ENCODE measurements around the gene CIC.
"Not testable (repeated sequence)": the region's sequence is repeated elsewhere in the genome, so short reads cannot be mapped to it uniquely, and the experiment has no call there.

CIC gene

DNA sequence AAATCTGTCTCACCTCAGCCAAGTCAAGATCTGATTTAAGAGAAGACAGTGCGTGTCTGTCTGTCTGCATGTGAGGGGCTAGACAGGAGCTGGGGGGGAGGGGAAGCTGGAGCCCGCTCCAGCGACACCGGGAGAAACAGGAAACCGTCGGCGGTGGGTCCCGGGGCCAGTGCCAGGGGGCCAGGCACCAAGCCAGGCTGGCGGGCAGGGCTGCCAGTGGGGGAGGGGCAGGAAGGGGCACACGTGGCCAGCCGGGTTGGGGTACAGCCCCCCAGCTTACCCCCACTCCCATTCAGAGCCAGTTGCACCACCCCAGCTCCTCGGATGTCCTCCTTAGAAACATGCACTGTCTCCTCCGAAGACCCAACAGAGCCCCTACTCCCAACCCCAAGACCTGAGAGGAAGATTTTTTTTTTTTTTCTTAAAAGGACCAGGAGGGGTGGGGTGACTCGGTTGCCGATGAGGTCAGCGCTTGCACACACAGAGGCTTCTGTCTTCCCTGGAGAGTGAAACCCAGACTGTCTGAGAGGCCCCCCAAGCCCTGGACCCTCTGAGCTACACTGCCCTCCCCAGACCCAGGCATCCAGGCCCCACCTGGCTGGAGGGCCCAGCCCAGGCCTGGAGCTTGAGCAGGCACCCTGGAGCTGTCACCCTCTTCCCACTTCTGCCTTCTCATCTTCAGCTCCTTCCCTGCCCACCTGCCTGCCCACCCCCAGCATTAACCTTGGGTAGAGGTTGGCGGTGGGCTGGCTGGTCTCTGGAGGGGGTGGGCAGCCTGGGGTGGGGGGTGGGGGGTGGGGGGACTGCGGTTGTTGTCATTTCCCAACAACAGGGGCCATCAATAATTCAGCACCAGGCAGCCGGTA, 18.2 kb upstream of the CIC start:
- H3K9me3 ChIP-seq (ENCODE audit: control insufficient read depth in 2 of 2, low read length in 2 of 2): no peaks in the 10 kb centered on the region
- H3K27me3 ChIP-seq (ENCODE audit: control insufficient read depth in 1 of 2, insufficient read depth in 2 of 2, low read length in 2 of 2): no peaks in the 10 kb centered on the region
- H3K4me1 ChIP-seq (ENCODE audit: control insufficient read depth, insufficient read depth, low read length): peaks cover 54% of the 10 kb centered on the region
- peak overlapping the region; percentile 29 to 42 for H3K9ac ChIP-seq (ENCODE audit: low read length in 2 of 2)
- H3K4me3 ChIP-seq (ENCODE audit: low read length in 2 of 2): peak overlapping the region; percentile 0 to 59
- peak overlapping the region; percentile 89 for H3K27ac ChIP-seq (ENCODE audit: low read length)
- H3K36me3 ChIP-seq (ENCODE audit: control insufficient read depth in 2 of 2, insufficient read depth in 2 of 2, low read length in 2 of 2): peaks cover 4 to 9% of the 10 kb centered on the region in 2 donors

DNA sequence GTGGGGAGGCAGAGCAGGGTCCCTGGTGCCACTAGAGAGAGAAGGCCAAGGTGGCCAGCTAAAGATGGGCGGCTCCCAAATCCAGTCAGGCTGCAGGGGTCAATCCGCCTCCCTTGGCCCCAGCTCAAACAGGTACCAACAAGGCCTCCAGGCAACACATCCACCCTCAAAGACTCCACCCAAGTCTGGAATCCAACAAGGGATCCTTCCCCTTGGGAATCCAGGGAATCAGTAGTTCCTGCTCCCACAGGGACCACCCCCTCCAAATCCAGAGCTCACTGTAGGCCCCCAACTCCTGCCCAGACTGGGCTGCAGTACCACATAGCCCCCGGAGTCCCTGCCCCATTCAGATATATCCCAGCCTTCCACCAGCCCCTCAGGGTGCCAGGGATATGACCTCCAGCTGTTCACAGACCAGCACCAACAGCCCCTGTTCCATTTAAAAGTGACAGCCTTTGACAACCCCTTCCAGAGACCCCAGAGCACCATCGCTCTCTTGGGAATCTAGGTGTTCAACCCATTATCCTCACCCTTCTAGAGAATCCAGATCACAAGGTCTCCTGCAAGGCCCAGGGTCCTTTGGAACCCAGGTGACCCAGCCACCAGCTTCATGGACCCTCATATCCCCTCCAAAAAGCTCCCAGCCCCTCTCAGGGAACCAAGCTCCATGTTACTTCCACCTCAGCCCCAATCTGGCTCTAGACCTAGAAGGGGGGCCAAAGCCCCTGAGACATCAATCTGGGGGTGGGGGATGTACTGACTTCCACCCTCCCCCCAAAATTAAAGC, 17.3 kb upstream of the CIC start:
- no peaks in the 10 kb centered on the region for H3K9me3 ChIP-seq (ENCODE audit: control insufficient read depth in 2 of 2, low read length in 2 of 2)
- H3K4me1 ChIP-seq (ENCODE audit: control insufficient read depth, insufficient read depth, low read length): peaks cover 53% of the 10 kb centered on the region
- peak overlapping the region in 1 of 2 donors; percentile 25 for H3K9ac ChIP-seq (ENCODE audit: low read length in 2 of 2)
- H3K36me3 ChIP-seq (ENCODE audit: control insufficient read depth in 2 of 2, insufficient read depth in 2 of 2, low read length in 2 of 2): peaks cover 4 to 9% of the 10 kb centered on the region in 2 donors
- H3K4me3 ChIP-seq (ENCODE audit: low read length in 2 of 2): peak overlapping the region; percentile 21 to 59
- no peaks in the 10 kb centered on the region for H3K27me3 ChIP-seq (ENCODE audit: control insufficient read depth in 1 of 2, insufficient read depth in 2 of 2, low read length in 2 of 2)
- H3K27ac ChIP-seq (ENCODE audit: low read length): peak overlapping the region; percentile 89

DNA sequence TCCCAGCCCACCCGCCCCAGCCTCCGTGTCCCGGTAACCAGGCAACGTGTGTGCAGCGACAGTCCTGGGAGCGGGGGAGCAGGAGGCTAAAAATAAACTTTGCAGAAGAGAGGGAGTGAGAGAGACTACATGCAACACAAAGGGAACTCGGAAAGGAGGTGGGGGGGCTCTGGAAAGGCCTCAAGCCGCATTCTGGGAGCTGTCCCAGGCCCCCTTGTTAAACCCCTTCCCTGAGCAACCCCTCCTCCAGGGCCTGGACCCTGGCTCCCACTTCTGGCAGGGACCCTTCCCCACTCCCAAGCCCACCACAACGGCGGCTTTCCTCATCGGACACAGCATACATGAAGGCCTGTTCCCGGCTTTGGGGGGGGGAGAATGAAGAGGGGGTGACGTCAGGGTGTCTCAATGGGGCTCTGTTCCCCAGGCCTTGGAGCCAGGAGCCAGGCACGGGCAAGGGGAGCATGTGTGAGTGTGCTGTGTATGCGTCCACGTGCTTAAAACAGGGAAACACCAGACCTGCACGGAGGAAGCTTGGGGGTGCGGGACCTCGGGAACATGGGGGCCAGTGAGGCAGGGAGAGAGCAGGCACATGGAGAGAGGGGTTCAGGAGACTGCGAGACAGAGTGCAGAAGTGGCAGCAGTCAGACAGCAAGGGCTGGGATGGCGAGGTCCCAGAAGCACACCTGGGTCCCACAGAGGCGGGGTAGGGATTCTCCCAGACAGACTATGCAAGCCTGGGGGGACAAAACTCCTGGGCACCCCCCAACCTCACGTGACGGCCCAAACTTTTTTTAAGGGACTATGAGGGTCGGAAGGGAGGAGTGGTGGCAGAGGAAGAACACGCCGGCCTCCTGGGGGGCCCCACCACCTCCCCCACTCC, 16.4 kb upstream of the CIC start:
- Histone ChIP-seq H3K36me3 (ENCODE audit: control insufficient read depth in 2 of 2, insufficient read depth in 2 of 2, low read length in 2 of 2) (peaks cover 4 to 9% of the 10 kb centered on the region in 2 donors), H3K4me3 (ENCODE audit: low read length in 2 of 2) (peak overlapping the region; percentile 81 to 88), H3K27me3 (ENCODE audit: control insufficient read depth in 1 of 2, insufficient read depth in 2 of 2, low read length in 2 of 2) (no peaks in the 10 kb centered on the region), H3K9ac (ENCODE audit: low read length in 2 of 2) (peak overlapping the region; percentile 69 to 81), H3K9me3 (ENCODE audit: control insufficient read depth in 2 of 2, low read length in 2 of 2) (no peaks in the 10 kb centered on the region), H3K27ac (ENCODE audit: low read length) (peak overlapping the region; percentile 89), H3K4me1 (ENCODE audit: control insufficient read depth, insufficient read depth, low read length) (peaks cover 51% of the 10 kb centered on the region)

DNA sequence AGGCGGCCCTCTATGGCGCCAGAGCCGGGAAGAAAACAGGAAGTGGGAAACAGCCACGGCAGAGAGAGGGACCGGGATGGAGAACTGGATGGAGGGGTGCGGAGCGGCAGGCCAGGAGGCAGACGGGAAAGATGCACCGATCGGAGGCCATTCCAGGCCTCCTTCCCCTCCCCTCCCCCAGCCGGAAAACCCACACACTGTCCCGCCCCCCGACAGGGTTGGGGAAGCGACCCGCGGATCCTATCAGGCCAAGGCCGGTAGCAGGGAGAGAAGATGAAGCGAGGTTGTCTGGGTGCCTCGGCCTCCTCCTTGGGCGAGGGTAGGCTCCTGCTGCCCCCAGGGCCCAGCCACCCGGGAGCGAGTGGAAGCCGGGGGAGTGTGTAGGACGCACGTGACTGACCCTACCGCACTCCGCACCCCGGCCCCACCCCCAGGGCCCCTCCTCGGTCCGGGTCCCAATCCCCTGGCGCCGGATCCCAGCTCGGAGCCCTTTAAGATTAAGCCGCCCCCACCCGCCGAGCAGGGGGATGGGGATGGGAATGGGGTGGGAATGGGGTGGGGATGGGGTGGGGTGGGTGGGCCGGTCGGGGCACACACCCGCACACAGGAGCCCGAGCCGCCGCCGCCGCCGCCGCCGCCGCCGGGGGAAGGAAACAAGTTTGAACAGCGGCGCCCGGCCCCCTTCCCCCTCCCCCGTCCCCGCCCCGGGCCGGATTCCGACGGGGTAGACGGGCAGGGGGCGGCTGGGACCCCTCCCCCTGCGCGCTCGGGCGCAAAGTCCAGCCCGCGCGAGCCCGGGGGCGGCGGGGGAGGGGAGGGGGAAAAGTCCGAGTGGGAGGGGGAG, 15.6 kb upstream of the CIC start:
- H3K27me3 ChIP-seq (ENCODE audit: control insufficient read depth in 1 of 2, insufficient read depth in 2 of 2, low read length in 2 of 2): no peaks in the 10 kb centered on the region
- H3K4me1 ChIP-seq (ENCODE audit: control insufficient read depth, insufficient read depth, low read length): peaks cover 51% of the 10 kb centered on the region
- peak overlapping the region; percentile 90 to 91 for H3K4me3 ChIP-seq (ENCODE audit: low read length in 2 of 2)
- H3K9ac ChIP-seq (ENCODE audit: low read length in 2 of 2): peak overlapping the region; percentile 69 to 99
- peak overlapping the region; percentile 98 for H3K27ac ChIP-seq (ENCODE audit: low read length)
- no peaks in the 10 kb centered on the region for H3K9me3 ChIP-seq (ENCODE audit: control insufficient read depth in 2 of 2, low read length in 2 of 2)
- H3K36me3 ChIP-seq (ENCODE audit: control insufficient read depth in 2 of 2, insufficient read depth in 2 of 2, low read length in 2 of 2): peaks cover 4 to 6% of the 10 kb centered on the region in 2 donors

DNA sequence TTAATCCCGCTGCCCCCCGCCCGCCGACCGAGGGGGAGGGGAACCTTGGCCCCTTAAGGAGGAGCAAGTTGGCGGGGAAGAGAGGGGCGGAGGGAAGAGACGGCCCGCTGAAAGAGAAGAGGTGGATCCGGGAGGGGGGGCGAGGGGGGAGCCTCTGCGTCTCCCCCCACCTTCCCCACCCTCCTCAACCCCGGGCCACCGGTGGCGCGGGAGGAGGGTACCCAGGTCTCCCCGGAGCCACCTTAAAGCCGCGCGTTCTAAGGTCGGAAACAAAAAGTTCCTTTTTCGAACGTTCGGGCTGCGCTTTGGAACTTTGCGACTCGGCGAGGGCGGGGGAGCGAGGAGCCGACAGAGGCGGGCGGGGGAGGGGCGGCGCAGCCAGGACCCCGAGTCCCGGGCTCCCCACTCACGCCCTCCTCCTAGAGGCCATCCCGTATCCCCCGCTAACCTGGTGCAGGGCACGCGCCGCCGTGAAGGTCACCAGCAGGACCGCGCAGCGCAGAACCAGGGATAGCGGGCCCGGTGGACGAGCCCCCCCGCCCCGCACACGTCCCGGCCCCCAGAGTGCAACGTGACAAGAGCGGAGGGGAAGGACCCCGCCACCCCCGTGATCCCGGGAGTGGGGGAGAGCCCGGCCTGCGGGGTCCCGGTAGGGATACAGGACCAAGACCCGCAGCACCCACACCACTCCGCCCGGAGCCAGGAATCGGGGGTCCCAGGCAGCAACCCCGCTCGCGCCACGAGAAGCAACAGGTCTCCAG, 14.8 kb upstream of the CIC start:
- peak overlapping the region; percentile 98 to 99 for H3K9ac ChIP-seq (ENCODE audit: low read length in 2 of 2)
- H3K4me3 ChIP-seq (ENCODE audit: low read length in 2 of 2): peak overlapping the region; percentile 90 to 91
- peak overlapping the region; percentile 98 for H3K27ac ChIP-seq (ENCODE audit: low read length)
- H3K9me3 ChIP-seq (ENCODE audit: control insufficient read depth in 2 of 2, low read length in 2 of 2): no peaks in the 10 kb centered on the region
- peaks cover 4 to 5% of the 10 kb centered on the region in 2 donors for H3K36me3 ChIP-seq (ENCODE audit: control insufficient read depth in 2 of 2, insufficient read depth in 2 of 2, low read length in 2 of 2)
- no peaks in the 10 kb centered on the region for H3K27me3 ChIP-seq (ENCODE audit: control insufficient read depth in 1 of 2, insufficient read depth in 2 of 2, low read length in 2 of 2)
- peaks cover 51% of the 10 kb centered on the region for H3K4me1 ChIP-seq (ENCODE audit: control insufficient read depth, insufficient read depth, low read length)

DNA sequence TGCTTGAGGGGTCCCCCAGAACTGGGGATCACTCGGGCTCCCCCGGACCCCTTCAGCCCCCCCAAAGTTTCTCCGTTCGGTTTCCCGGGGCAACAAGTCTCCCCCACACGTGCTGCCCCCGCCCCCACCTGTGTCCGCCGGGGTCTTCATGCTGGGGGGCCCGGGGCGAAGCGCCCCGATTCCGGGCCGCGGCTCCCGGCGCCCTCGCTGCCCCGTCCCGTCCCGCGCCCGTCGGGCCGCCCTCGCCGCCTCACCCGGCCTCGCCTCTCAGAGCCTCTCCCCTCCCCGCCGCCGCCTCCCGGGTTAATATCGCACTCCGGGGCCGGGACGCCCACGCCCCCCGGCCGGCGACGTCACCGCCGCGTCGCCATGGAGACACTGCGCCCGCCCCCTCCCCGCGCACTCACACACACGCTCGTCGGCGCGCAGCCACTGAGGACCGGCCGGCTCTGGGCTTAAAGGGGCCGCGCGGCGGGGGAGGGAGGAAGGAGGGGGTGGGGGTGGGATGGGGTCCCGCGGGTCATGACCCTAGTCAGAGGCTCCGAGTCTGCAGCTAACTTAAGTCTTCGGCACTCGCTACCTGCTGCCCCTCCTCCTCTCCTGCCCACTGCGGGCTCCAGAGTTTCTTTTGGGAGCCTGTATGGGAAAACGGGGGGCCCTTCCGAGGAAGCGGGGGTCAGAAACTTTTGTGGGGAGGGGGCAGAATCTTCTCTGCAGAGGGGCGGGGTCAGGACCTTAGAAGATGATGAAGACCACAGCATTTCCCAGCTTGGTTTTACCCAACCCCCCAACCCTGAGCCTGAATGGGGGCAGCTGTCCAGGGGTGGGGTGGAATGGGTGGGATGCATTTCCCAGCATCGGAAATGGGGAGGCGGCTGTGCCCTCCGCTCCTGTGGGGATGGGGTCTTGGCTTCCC, 13.9 kb upstream of the CIC start, which contains the start of gene ERF:
Gene ERF (minus strand): TSS at position 279 of the 916 bp plus-strand sequence. CDS start 129 bp downstream, at position 150.
- H3K4me1 ChIP-seq (ENCODE audit: control insufficient read depth, insufficient read depth, low read length): peaks cover 44% of the 10 kb centered on the region
- H3K27me3 ChIP-seq (ENCODE audit: control insufficient read depth in 1 of 2, insufficient read depth in 2 of 2, low read length in 2 of 2): no peaks in the 10 kb centered on the region
- no peaks in the 10 kb centered on the region for H3K36me3 ChIP-seq (ENCODE audit: control insufficient read depth in 2 of 2, insufficient read depth in 2 of 2, low read length in 2 of 2)
- H3K9me3 ChIP-seq (ENCODE audit: control insufficient read depth in 2 of 2, low read length in 2 of 2): no peaks in the 10 kb centered on the region
- peak within 1 kb of the TSS; percentile 90 to 91 for H3K4me3 ChIP-seq (ENCODE audit: low read length in 2 of 2)
- peak within 1 kb of the TSS; percentile 98 for H3K27ac ChIP-seq (ENCODE audit: low read length)
- peak within 1 kb of the TSS; percentile 98 to 99 for H3K9ac ChIP-seq (ENCODE audit: low read length in 2 of 2)

DNA sequence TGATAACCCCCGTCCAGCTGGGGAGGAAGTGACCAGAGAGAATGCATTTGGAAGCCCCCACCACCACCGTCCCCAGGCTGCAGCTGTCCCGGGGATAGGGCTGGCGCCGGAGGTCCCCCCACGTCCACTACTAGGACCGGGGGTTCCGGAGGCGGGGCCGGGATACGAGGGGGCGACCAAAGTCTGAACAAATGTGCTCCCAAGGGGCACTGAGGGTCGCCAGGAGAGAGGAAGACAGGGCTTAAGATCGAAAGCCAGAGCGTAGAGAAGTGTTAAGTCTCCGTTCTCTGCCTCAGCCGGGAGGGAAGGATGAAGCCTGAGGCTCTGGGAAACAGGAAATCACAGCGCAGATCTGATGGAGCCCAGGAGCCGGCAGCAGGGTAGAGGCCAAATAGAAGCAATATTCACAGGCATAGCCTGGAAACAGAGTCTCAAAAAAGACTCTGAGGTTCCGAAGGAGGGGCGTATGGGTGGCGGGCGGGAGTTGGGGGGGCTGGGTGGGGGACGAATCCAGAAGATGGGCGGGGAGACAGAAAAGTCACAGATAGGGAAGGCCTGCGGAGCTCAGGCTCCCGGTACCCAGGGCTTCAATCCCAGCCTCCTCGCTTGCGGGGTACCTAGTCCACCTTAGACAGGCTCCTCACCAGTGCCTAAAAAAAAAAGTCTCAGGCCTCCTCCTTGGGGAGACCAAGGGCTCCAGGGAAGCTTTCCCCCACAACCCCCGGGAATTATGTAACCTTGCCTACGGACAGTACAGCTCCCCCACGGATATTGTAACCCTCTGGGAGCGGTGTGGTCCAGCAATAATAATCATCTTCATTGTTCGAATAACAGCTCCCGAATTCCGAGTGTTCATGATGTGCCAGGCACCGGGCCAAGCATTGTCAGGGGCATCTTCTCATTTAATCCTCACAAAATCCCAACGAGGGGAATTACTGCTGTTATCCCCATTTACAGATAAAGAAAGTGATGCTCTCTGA, 13.0 kb upstream of the CIC start:
- Histone ChIP-seq H3K4me1 (ENCODE audit: control insufficient read depth, insufficient read depth, low read length) (peaks cover 34% of the 10 kb centered on the region), H3K27ac (ENCODE audit: low read length) (peak overlapping the region; percentile 96), H3K9me3 (ENCODE audit: control insufficient read depth in 2 of 2, low read length in 2 of 2) (no peaks in the 10 kb centered on the region), H3K27me3 (ENCODE audit: control insufficient read depth in 1 of 2, insufficient read depth in 2 of 2, low read length in 2 of 2) (no peaks in the 10 kb centered on the region), H3K36me3 (ENCODE audit: control insufficient read depth in 2 of 2, insufficient read depth in 2 of 2, low read length in 2 of 2) (no peaks in the 10 kb centered on the region), H3K4me3 (ENCODE audit: low read length in 2 of 2) (peak overlapping the region; percentile 81 to 83), H3K9ac (ENCODE audit: low read length in 2 of 2) (peak overlapping the region; percentile 83 to 87)

DNA sequence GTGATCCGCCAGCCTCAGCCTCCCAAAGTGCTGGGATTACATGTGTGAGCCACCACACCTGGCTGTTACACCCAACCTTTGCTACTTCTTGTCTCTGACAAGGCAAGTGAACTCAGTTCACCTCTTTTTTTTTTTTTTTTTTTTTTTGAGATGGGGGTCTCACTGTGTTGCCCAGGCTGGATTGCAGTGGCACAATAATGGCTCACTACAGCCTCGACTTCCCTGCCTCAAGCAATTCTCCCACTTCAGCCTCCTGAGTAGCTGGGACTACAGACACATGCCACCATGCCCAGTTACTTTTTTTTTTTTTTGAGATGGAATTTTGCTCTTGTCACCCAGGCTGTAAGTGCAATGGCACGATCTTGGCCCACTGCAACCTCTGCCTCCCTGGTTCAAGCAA, 11.2 kb upstream of the CIC start:
- H3K36me3 ChIP-seq (ENCODE audit: control insufficient read depth in 2 of 2, insufficient read depth in 2 of 2, low read length in 2 of 2); H3K27ac ChIP-seq (ENCODE audit: low read length); H3K4me3 ChIP-seq (ENCODE audit: low read length in 2 of 2); H3K9ac ChIP-seq (ENCODE audit: low read length in 2 of 2); H3K27me3 ChIP-seq (ENCODE audit: control insufficient read depth in 1 of 2, insufficient read depth in 2 of 2, low read length in 2 of 2); H3K9me3 ChIP-seq (ENCODE audit: control insufficient read depth in 2 of 2, low read length in 2 of 2): not testable (repeated sequence)
- peaks cover 18% of the 10 kb centered on the region for H3K4me1 ChIP-seq (ENCODE audit: control insufficient read depth, insufficient read depth, low read length)
